ENCODE measurements around the gene APPL2.

GRCh38 chr12:105280966-105281693, 45.2 kb upstream of the APPL2 start:
- TF ChIP-seq EZH2phosphoT487 (IDR thresholded peaks at IDR 0.05; ENCODE audit: borderline replicate concordance, low read length) (no peak), CTCF (IDR thresholded peaks at IDR 0.05; ENCODE audit: low read depth, low read length, poor library complexity, severe bottlenecking) (no peak)

All from DOHH2 (cell line).